Tibial nerve (tissue), 4 donors: ENCODE data around the gene ZNF416.

Source experiments
- CTCF ChIP-seq, 5 experiments: fragments of 200-600 bp in 3 of 5; fragments of 450-650 bp in 2 of 5; sonication (generic) in 3 of 5; IDR thresholded peaks; one replicate each; pipeline ENCODE4 v1.5.1; 2016 to 2019; ENCODE audit warnings: antibody characterized with exemption in 5 of 5, mild to moderate bottlenecking in 3 of 5, moderate library complexity in 2 of 5
- EP300 ChIP-seq, 2 donors: sonication (generic); formaldehyde crosslinking; IDR thresholded peaks; one replicate each; pipeline ENCODE4 v1.6.1; 2017; ENCODE audit warnings: antibody characterized with exemption in 2 of 2, mild to moderate bottlenecking in 1 of 2
- POLR2A ChIP-seq, 2 donors: fragments of 450-650 bp; IDR thresholded peaks; one replicate each; pipeline ENCODE4 v1.6.1; 2017; ENCODE audit warnings: antibody characterized with exemption in 2 of 2, mild to moderate bottlenecking in 2 of 2, moderate library complexity in 2 of 2

- TF ChIP-seq CTCF (IDR thresholded peaks at IDR 0.05) = no peak
- no peak for TF ChIP-seq POLR2A (IDR thresholded peaks at IDR 0.05)
- no peak for TF ChIP-seq EP300 (IDR thresholded peaks at IDR 0.05)
These were observed 15.2 kb downstream of the ZNF416 start for GRCh38 chr19:57563547-57563946.
